SK-N-MC (cell line): ENCODE results near the gene PEBP1.

ENCODE experiments used
- EZH2 ChIP-seq: fragments of 200-600 bp; sonication (generic); IDR thresholded peaks from one replicate; pipeline ENCODE4 v1.6.1; 2017; ENCODE audit warnings: antibody characterized with exemption
- FOXP2 ChIP-seq: optimal IDR thresholded peaks from 2 replicates; pipeline ENCODE3; 2011; ENCODE audit warnings: mild to moderate bottlenecking, moderate library complexity; ENCODE audit not compliant: insufficient read depth; ENCODE audit errors: extremely low read length, control extremely low read depth
- POLR2AphosphoS5 ChIP-seq: IDR thresholded peaks from 2 replicates; pipeline ENCODE4 v1.6.1; 2012; ENCODE audit warnings: mild to moderate bottlenecking, low read depth, low read length, borderline replicate concordance

DNA sequence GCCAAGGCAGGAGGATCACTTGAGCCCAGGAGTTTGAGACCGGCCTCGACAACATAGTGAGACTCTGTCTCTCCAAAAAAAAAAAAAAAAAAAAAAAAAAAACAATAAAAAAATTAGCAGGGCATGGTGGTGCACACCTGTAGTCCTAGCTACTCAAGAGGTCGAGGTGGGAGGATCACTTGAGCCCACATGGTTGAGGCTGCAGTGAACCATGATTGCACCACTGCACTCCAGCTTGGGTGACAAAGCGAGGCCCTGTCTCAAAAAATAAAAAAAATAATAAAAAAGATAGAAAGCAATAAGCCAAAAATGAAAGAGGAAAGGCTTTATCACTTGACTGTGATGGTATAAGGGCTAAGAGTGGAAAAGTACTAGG lies 10.2 kb upstream of the PEBP1 start:
- TF ChIP-seq POLR2AphosphoS5 (no peak), EZH2 (no peak), FOXP2 (no peak)
